HCT116 (cell line): ENCODE measurements around the gene CDK14. TPM values are rescaled to one million over a fixed set of nuclear protein-coding genes. Genes with fewer than 3 reads are reported as not detected.

Experiments
- ATAC-seq: fragments of 200-7000 bp; cut with Tn5 transposase; 2 replicates; pipeline ENCODE4 v1.9.1; 2020; ENCODE audit warnings: mild to moderate bottlenecking, moderate library complexity
- BruUV-seq: library from RNA; stranded (reverse); fragments of 400-500 nt; replicated peaks from 2 replicates; lab custom pipeline; 2021; lab: Mats Ljungman, UMichigan
- CTCF ChIA-PET: fragments of 300-600 bp; sonication (Branson Sonifier 250); formaldehyde crosslinking; loops from one replicate; lab custom pipeline; 2021; ENCODE audit warnings: antibody characterized with exemption; lab: Charles Lee
- POLR2A ChIA-PET: fragments of 300-600, 350-600 bp; sonication (Branson Sonifier 250); formaldehyde crosslinking; loops from one replicate; lab custom pipeline; 2021; ENCODE audit warnings: antibody characterized with exemption; lab: Charles Lee
- RAD21 ChIA-PET, 2 experiments: fragments of 300-600 bp; sonication (Branson Sonifier 250); formaldehyde crosslinking; loops; one replicate each; lab custom pipeline; 2023; ENCODE audit warnings: low total read pairs in 2 of 2; ENCODE audit not compliant: uncharacterized antibody in 2 of 2, unreplicated experiment in 2 of 2, low non-redundant PET in 1 of 2; lab: Charles Lee
- DNase-seq: peaks from one replicate; pipeline ENCODE4 v3.0.0-alpha.2; 2010; ENCODE audit warnings: low read depth, low spot score
- H2AFZ ChIP-seq: fragments of 200-600 bp; shearing (Covaris generic), sonication (generic); 2 replicates; pipeline ENCODE4 v1.6.1; 2017; ENCODE audit warnings: low read depth, mixed run types, mixed read lengths, antibody characterized with exemption, low read length; ENCODE audit not compliant: poor library complexity, severe bottlenecking
- H3K27ac ChIP-seq: 2 replicates; pipeline ENCODE4 v1.5.1; 2012; ENCODE audit warnings: low read depth, low read length
- H3K27me3 ChIP-seq: fragments of 200-600 bp; sonication (generic); 2 replicates; pipeline ENCODE4 v1.6.1; 2016; ENCODE audit warnings: mixed run types, low read length, mixed read lengths; ENCODE audit not compliant: insufficient read depth
- H3K36me3 ChIP-seq, 2 experiments: fragments of 200-500 bp in 1 of 2; fragments of 200-600 bp in 1 of 2; sonication (Bioruptor generic) in 1 of 2; sonication (generic) in 1 of 2; 2 replicates each; pipeline versions ENCODE4 v1.5.1 to v1.6.1; 2014 to 2016; ENCODE audit warnings: low read length in 2 of 2, inconsistent platforms in 1 of 2, mixed read lengths in 1 of 2, mixed run types in 1 of 2; ENCODE audit not compliant: insufficient read depth in 2 of 2, control insufficient read depth in 1 of 2
- H3K4me1 ChIP-seq, 2 experiments: fragments of 200-600 bp in 1 of 2; sonication (generic) in 1 of 2; 2 replicates each; pipeline versions ENCODE4 v1.5.1 to v1.6.1; 2012 to 2017; ENCODE audit warnings: low read length in 2 of 2, inconsistent platforms in 1 of 2, mild to moderate bottlenecking in 1 of 2, mixed read lengths in 1 of 2, mixed run types in 1 of 2, moderate library complexity in 1 of 2; ENCODE audit not compliant: insufficient read depth in 2 of 2, control insufficient read depth in 1 of 2
- H3K4me2 ChIP-seq: fragments of 200-600 bp; sonication (generic); 2 replicates; pipeline ENCODE4 v1.6.1; 2017; ENCODE audit warnings: mixed run types, low read length, mixed read lengths
- H3K4me3 ChIP-seq, 2 experiments: fragments of 200-600 bp in 1 of 2; sonication (generic) in 1 of 2; replicated peaks in 1 of 2; 2 replicates each; pipeline ENCODE4 v1.5.1; 2011 to 2016; ENCODE audit warnings: low read length in 2 of 2, control low read depth in 1 of 2, low read depth in 1 of 2, mild to moderate bottlenecking in 1 of 2, mixed read lengths in 1 of 2, mixed run types in 1 of 2
- H3K79me2 ChIP-seq: fragments of 200-600 bp; sonication (generic); 2 replicates; pipeline ENCODE4 v1.6.1; 2017; ENCODE audit warnings: mild to moderate bottlenecking, mixed run types, low read length, moderate library complexity, mixed read lengths; ENCODE audit not compliant: insufficient read depth
- H3K9ac ChIP-seq: fragments of 200-600 bp; sonication (generic); 2 replicates; pipeline ENCODE4 v1.6.1; 2016; ENCODE audit warnings: low read length, mixed read lengths
- H3K9me2 ChIP-seq: fragments of 200-600 bp; sonication (generic), shearing (Covaris generic); 2 replicates; pipeline ENCODE4 v1.6.1; 2017; ENCODE audit warnings: mixed run types, mild to moderate bottlenecking, moderate library complexity; ENCODE audit not compliant: insufficient read depth
- H3K9me3 ChIP-seq, 2 experiments: fragments of 200-500 bp in 1 of 2; fragments of 200-600 bp in 1 of 2; sonication (Bioruptor generic) in 1 of 2; sonication (generic) in 1 of 2; 2 replicates each; pipeline ENCODE4 v1.6.1; 2014 to 2017; ENCODE audit warnings: low read length in 2 of 2, mixed read lengths in 2 of 2, inconsistent platforms in 1 of 2, low read depth in 1 of 2, mild to moderate bottlenecking in 1 of 2, mixed run types in 1 of 2, moderate library complexity in 1 of 2; ENCODE audit not compliant: control insufficient read depth in 1 of 2, insufficient read depth in 1 of 2
- H4K20me1 ChIP-seq: fragments of 200-600 bp; sonication (generic), shearing (Covaris generic); 2 replicates; pipeline ENCODE4 v1.6.1; 2017; ENCODE audit warnings: mixed run types, mild to moderate bottlenecking, moderate library complexity; ENCODE audit not compliant: insufficient read depth
- ATF3 ChIP-seq: IDR thresholded peaks from 2 replicates; pipeline ENCODE4 v1.6.1; 2012
- ELF1 ChIP-seq: IDR thresholded peaks from 2 replicates; pipeline ENCODE4 v1.6.1; 2012; ENCODE audit warnings: low read depth, borderline replicate concordance
- FOSL1 ChIP-seq: IDR thresholded peaks from 2 replicates; pipeline ENCODE4 v1.6.1; 2012; ENCODE audit warnings: low read depth
- JUND ChIP-seq: IDR thresholded peaks from 2 replicates; pipeline ENCODE4 v1.6.1; 2012
- MAX ChIP-seq: IDR thresholded peaks from 2 replicates; pipeline ENCODE4 v1.6.1; 2012
- POLR2A ChIP-seq: IDR thresholded peaks from 2 replicates; pipeline ENCODE4 v1.7.0; 2011; ENCODE audit warnings: borderline replicate concordance; ENCODE audit not compliant: insufficient read depth, insufficient read length; ENCODE audit errors: extremely low read depth
- REST ChIP-seq: IDR thresholded peaks from 2 replicates; pipeline ENCODE4 v1.6.1; 2012; ENCODE audit warnings: low read depth
- SIN3A ChIP-seq: IDR thresholded peaks from 2 replicates; pipeline ENCODE4 v1.6.1; 2012; ENCODE audit warnings: low read depth
- TCF7L2 ChIP-seq: IDR thresholded peaks from 2 replicates; pipeline ENCODE4 v1.7.0; 2011; ENCODE audit warnings: borderline replicate concordance, inconsistent platforms; ENCODE audit not compliant: insufficient read depth, insufficient read length; ENCODE audit errors: extremely low read depth
- ZBTB33 ChIP-seq: IDR thresholded peaks from 2 replicates; pipeline ENCODE4 v1.6.1; 2011; ENCODE audit warnings: mild to moderate bottlenecking, low read length, moderate library complexity; ENCODE audit not compliant: insufficient replicate concordance; ENCODE audit errors: extremely low read depth
- ZFX ChIP-seq: fragments of 450-650 bp; IDR thresholded peaks from 2 replicates; pipeline ENCODE4 v1.6.1; 2017
- ZNF274 ChIP-seq: fragments of 200-500 bp; sonication (Bioruptor generic); IDR thresholded peaks from 2 replicates; pipeline ENCODE4 v1.6.1; 2014; ENCODE audit warnings: mild to moderate bottlenecking, low read depth, low read length, inconsistent platforms
- intact Hi-C: fragments of 100-400 bp; cut with micrococcal nuclease; formaldehyde crosslinking; loops from 2 replicates; pipeline ENCODE4 v1.10.0; 2022
- total RNA-seq: library from RNA; stranded (reverse); gene quantifications from one replicate; pipeline ENCODE4 v1.2.1, GENCODE V29; 2021; ENCODE audit not compliant: unreplicated experiment

Gene CDK14
- total RNA-seq, 1 experiment from 2014 or later: 10.2 TPM

- TF ChIP-seq REST: no peak
Measured at GRCh38 chr7:90834771-90835170, 238.7 kb downstream of the CDK14 start (continued).

- no peak for DNase-seq
- Histone ChIP-seq H3K4me3 (no peak overlapping the region), H3K36me3 (no peaks in the 10 kb centered on the region), H3K27me3 (no peaks in the 10 kb centered on the region), H4K20me1 (no peaks in the 10 kb centered on the region), H3K4me2 (no peak overlapping the region), H3K4me1 (no peaks in the 10 kb centered on the region), H3K9ac (no peak overlapping the region), H3K27ac (no peak overlapping the region), H3K9me2 (no peaks in the 10 kb centered on the region), H3K9me3 (no peaks in the 10 kb centered on the region), H3K79me2 (no peaks in the 10 kb centered on the region), H2AFZ (no peak overlapping the region)
- ChIA-PET POLR2A (no interaction called here), RAD21 (no interaction called here), CTCF (no interaction called here)
- no peak for ATAC-seq
- intact Hi-C loops: no loop called here
- no TSS peak for BruUV-seq
- TF ChIP-seq ZBTB33 (no peak), REST (no peak), ELF1 (no peak), POLR2A (no peak), SIN3A (no peak), ZFX (no peak), TCF7L2 (no peak), ATF3 (no peak), MAX (no peak), FOSL1 (no peak), ZNF274 (no peak), JUND (no peak)
Measured at GRCh38 chr7:90835861-90836260, 239.7 kb downstream of the CDK14 start.
